Measurements from ENCODE around the gene WDR17.

- TF ChIP-seq CTCF (IDR thresholded peaks at IDR 0.05) (no peak), POLR2A (IDR thresholded peaks at IDR 0.05) (no peak), POLR2AphosphoS5 (IDR thresholded peaks at IDR 0.05) (no peak)
These were observed 36.9 kb downstream of the WDR17 start for GRCh38 chr4:176102414-176103063.

Measured in prostate gland (tissue), 2 donors.